ENCODE results near the gene MTNR1B. TPM values are rescaled to one million over a fixed set of nuclear protein-coding genes. Genes with fewer than 3 reads are reported as not detected.

MTNR1B gene
- total RNA-seq, 1 donor from 2014 or later: not detected

- TF ChIP-seq CTCF (conservative IDR thresholded peaks at IDR 0.05): no peak
- Mint-ChIP-seq H3K9me3 (no peaks in the 10 kb centered on the region), H3K4me1 (no peaks in the 10 kb centered on the region), H3K4me3 (no peak overlapping the region), H3K27me3 (ENCODE audit: low read depth) (no peaks in the 10 kb centered on the region), H3K36me3 (ENCODE audit: low read depth) (no peaks in the 10 kb centered on the region), H3K27ac (ENCODE audit: unreplicated experiment) (no peak overlapping the region)
- DNase-seq (ENCODE audit: low read depth, low spot score): no peak
These were observed 37.6 kb upstream of the MTNR1B start for GRCh38 chr11:92931746-92932422.

- no peaks in the 10 kb centered on the region for H3K27me3 Mint-ChIP-seq (ENCODE audit: low read depth)
- peaks cover 5% of the 10 kb centered on the region for H3K36me3 Mint-ChIP-seq (ENCODE audit: low read depth)
- no peak overlapping the region for H3K4me3 Mint-ChIP-seq
- DNase-seq (ENCODE audit: low read depth, low spot score): no peak
- TF ChIP-seq CTCF (conservative IDR thresholded peaks at IDR 0.05): no peak
- H3K9me3 Mint-ChIP-seq: peaks cover 3% of the 10 kb centered on the region
- H3K4me1 Mint-ChIP-seq: peaks cover 3% of the 10 kb centered on the region
- H3K27ac Mint-ChIP-seq (ENCODE audit: unreplicated experiment): no peak overlapping the region
These were observed 30.1 kb upstream of the MTNR1B start for GRCh38 chr11:92939305-92939704.

GRCh38 chr11:92941676-92942571 is 27.5 kb upstream of the MTNR1B start:
- Mint-ChIP-seq H3K4me1 (peaks cover 3% of the 10 kb centered on the region), H3K4me3 (no peak overlapping the region), H3K36me3 (ENCODE audit: low read depth) (peaks cover 5% of the 10 kb centered on the region), H3K27me3 (ENCODE audit: low read depth) (no peaks in the 10 kb centered on the region), H3K9me3 (peaks cover 13% of the 10 kb centered on the region), H3K27ac (ENCODE audit: unreplicated experiment) (no peak overlapping the region)
- DNase-seq (ENCODE audit: low read depth, low spot score): peak; percentile 16
- peak; percentile 80 for TF ChIP-seq CTCF (conservative IDR thresholded peaks at IDR 0.05)

GRCh38 chr11:92946707-92947106 is 22.7 kb upstream of the MTNR1B start:
- DNase-seq (ENCODE audit: low read depth, low spot score): no peak
- Mint-ChIP-seq H3K9me3 (peaks cover 26% of the 10 kb centered on the region), H3K27ac (ENCODE audit: unreplicated experiment) (no peak overlapping the region), H3K4me3 (no peak overlapping the region), H3K4me1 (peaks cover 3% of the 10 kb centered on the region), H3K36me3 (ENCODE audit: low read depth) (peaks cover 14% of the 10 kb centered on the region), H3K27me3 (ENCODE audit: low read depth) (no peaks in the 10 kb centered on the region)
- TF ChIP-seq CTCF (conservative IDR thresholded peaks at IDR 0.05): no peak

- no peak overlapping the region for H3K4me3 Mint-ChIP-seq
- no peak for DNase-seq (ENCODE audit: low read depth, low spot score)
- H3K9me3 Mint-ChIP-seq: peaks cover 26% of the 10 kb centered on the region
- peaks cover 12% of the 10 kb centered on the region for H3K36me3 Mint-ChIP-seq (ENCODE audit: low read depth)
- no peak for TF ChIP-seq CTCF (conservative IDR thresholded peaks at IDR 0.05)
- H3K4me1 Mint-ChIP-seq: no peaks in the 10 kb centered on the region
- H3K27me3 Mint-ChIP-seq (ENCODE audit: low read depth): no peaks in the 10 kb centered on the region
- H3K27ac Mint-ChIP-seq (ENCODE audit: unreplicated experiment): no peak overlapping the region
These were observed 21.3 kb upstream of the MTNR1B start for GRCh38 chr11:92948116-92948515.
